Epithelial cell of proximal tubule (primary cell): ENCODE data around the gene SYT9. TPM values are rescaled to one million over a fixed set of nuclear protein-coding genes. Genes with fewer than 3 reads are reported as not detected.

Source experiments
- DNase-seq: peaks from one replicate; pipeline ENCODE4 v3.0.0-alpha.2; 2011; ENCODE audit warnings: low read depth
- H3K4me3 ChIP-seq: 2 replicates; pipeline ENCODE4 v1.5.1; 2011; ENCODE audit warnings: low read depth, mild to moderate bottlenecking, low read length
- CTCF ChIP-seq: conservative IDR thresholded peaks from 2 replicates; pipeline ENCODE4 v1.5.1; 2012; ENCODE audit warnings: low read depth, mild to moderate bottlenecking, low read length
- total RNA-seq: library from RNA; depleted of rRNA; stranded (reverse); fragments of >200 nt; gene quantifications from 2 replicates; pipeline ENCODE4 v1.2.3, GENCODE V29; 2015

Gene SYT9
- total RNA-seq, 1 donor from 2014 or later, result 0.46 TPM

- H3K4me3 ChIP-seq, result no peak overlapping the region
- DNase-seq, result no peak
- TF ChIP-seq CTCF, result no peak
Measured at GRCh38 chr11:7239877-7240276, 11.8 kb upstream of the SYT9 start.

DNA sequence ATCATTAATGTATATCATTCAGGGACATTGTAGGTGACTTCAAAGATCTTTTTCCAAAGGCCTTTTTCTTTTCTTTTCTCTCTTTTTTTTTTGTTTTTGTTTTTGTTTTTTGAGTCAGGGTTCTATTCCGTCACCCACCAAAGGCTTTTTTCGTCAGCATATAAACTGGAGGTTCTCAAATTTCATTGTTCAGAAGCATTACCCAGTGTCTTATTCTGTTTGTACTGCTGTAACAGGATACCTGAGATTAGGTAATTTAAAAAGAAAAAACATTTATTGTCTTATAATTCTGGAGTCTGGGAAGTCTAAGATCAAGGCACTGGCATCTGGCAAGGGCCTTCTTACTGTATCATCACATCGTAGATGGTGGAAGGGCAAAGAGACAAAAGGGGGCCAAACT, 6.4 kb upstream of the SYT9 start:
- no peak overlapping the region for H3K4me3 ChIP-seq

GRCh38 chr11:7246179-7246578, 5.5 kb upstream of the SYT9 start:
- no peak overlapping the region for H3K4me3 ChIP-seq
- TF ChIP-seq CTCF, result no peak
- no peak for DNase-seq

More for the DNA sequence above, 6.4 kb upstream of the SYT9 start:
- DNase-seq, result no peak
- TF ChIP-seq CTCF, result no peak

- no peak for TF ChIP-seq CTCF
- H3K4me3 ChIP-seq, result no peak overlapping the region
- no peak for DNase-seq
Measured at GRCh38 chr11:7250166-7250565, 1.5 kb upstream of the SYT9 start.

- no peak for TF ChIP-seq CTCF
- DNase-seq, result no peak
- peak overlapping the region; percentile 53 for H3K4me3 ChIP-seq
Measured at GRCh38 chr11:7251487-7251835, 243 bp upstream of the SYT9 start.

- no peak for TF ChIP-seq CTCF
- DNase-seq, result no peak
- H3K4me3 ChIP-seq, result peak overlapping the region; percentile 53
Measured at GRCh38 chr11:7252683-7253213, 1.0 kb downstream of the SYT9 start.

- TF ChIP-seq CTCF, result no peak
- no peak for DNase-seq
- no peak overlapping the region for H3K4me3 ChIP-seq
Measured at GRCh38 chr11:7253800-7254199, 2.1 kb downstream of the SYT9 start.
